HepG2 (cell line): ENCODE data around the gene BBLN. TPM values are rescaled to one million over a fixed set of nuclear protein-coding genes. Genes with fewer than 3 reads are reported as not detected.

Experiments
- DNMT1 ChIP-seq: sonication (generic); formaldehyde crosslinking; IDR thresholded peaks from 2 replicates; pipeline ENCODE4 v1.5.1; 2020; ENCODE audit warnings: mild to moderate bottlenecking, missing genetic modification reagents
- ERF ChIP-seq: IDR thresholded peaks from 2 replicates; pipeline ENCODE4 v1.6.1; 2018; ENCODE audit warnings: missing biosample characterization, missing genetic modification reagents
- FOXK2 ChIP-seq: fragments of 450-650 bp; IDR thresholded peaks from 2 replicates; pipeline ENCODE4 v1.6.1; 2016
- HNRNPK ChIP-seq: fragments of 200-400 bp; formaldehyde crosslinking; IDR thresholded peaks from 2 replicates; pipeline ENCODE4 v1.6.1; 2018; ENCODE audit warnings: low read length, low read depth, moderate library complexity, mild to moderate bottlenecking; ENCODE audit not compliant: poor library complexity, severe bottlenecking
- HOXD1 ChIP-seq: sonication (generic); formaldehyde crosslinking; IDR thresholded peaks from 2 replicates; pipeline ENCODE4 v1.5.0; 2020; ENCODE audit warnings: missing genetic modification reagents
- LCORL ChIP-seq, 2 experiments: fragments of 450-650 bp in 1 of 2; sonication (generic) in 1 of 2; formaldehyde crosslinking in 1 of 2; IDR thresholded peaks; 2 replicates each; pipeline versions ENCODE4 v1.5.0 to v1.6.1; 2017 to 2020; ENCODE audit warnings: antibody characterized with exemption in 1 of 2, missing genetic modification reagents in 1 of 2
- MYC ChIP-seq: sonication (generic); formaldehyde crosslinking; IDR thresholded peaks from 2 replicates; pipeline ENCODE4 v1.9.0; 2021; ENCODE audit warnings: missing genetic modification reagents, borderline replicate concordance
- SAP130 ChIP-seq: IDR thresholded peaks from 2 replicates; pipeline ENCODE4 v1.6.1; 2016; ENCODE audit warnings: low read depth
- TGIF2 ChIP-seq: IDR thresholded peaks from 2 replicates; pipeline ENCODE4 v1.6.1; 2016; ENCODE audit warnings: control low read depth, missing compliant biosample characterization
- ZFX ChIP-seq: sonication (generic); formaldehyde crosslinking; IDR thresholded peaks from 2 replicates; pipeline ENCODE4 v1.4.0; 2020; ENCODE audit warnings: mild to moderate bottlenecking, low read depth, missing genetic modification reagents, moderate library complexity
- ZNF160 ChIP-seq: sonication (generic); formaldehyde crosslinking; IDR thresholded peaks from 2 replicates; pipeline ENCODE4 v1.8.0; 2022; ENCODE audit warnings: mild to moderate bottlenecking, inconsistent platforms, missing genetic modification reagents
- ZNF709 ChIP-seq: sonication (generic); formaldehyde crosslinking; IDR thresholded peaks from 2 replicates; pipeline ENCODE4 v1.5.0; 2020; ENCODE audit warnings: mild to moderate bottlenecking, missing genetic modification reagents
- ZSCAN25 ChIP-seq: sonication (generic); formaldehyde crosslinking; IDR thresholded peaks from 2 replicates; pipeline ENCODE4 v1.8.0; 2022; ENCODE audit warnings: mild to moderate bottlenecking, missing genetic modification reagents
- polyA plus RNA-seq, 8 experiments: library from polyadenylated mRNA; depleted of rRNA in 3 of 8; stranded (reverse) in 7 of 8; unstranded in 1 of 8; fragments of >200 nt; fragmentation: Illumina TruSeq in 4 of 8; extraction: Trizol in 4 of 8; gene quantifications; 2 replicates each; pipeline versions ENCODE4 v1.2.1 to v1.2.3, GENCODE V29; 2011 to 2016; ENCODE audit warnings: low read depth in 4 of 8, missing spikeins in 1 of 8, mixed read lengths in 1 of 8; ENCODE audit not compliant: insufficient read depth in 1 of 8
- total RNA-seq, 5 experiments: library from RNA; depleted of rRNA; stranded (reverse); fragments of >200 nt; fragmentation: Illumina TruSeq; extraction: Trizol; gene quantifications; 2 replicates each; pipeline ENCODE4 v1.2.3, GENCODE V29; 2016; ENCODE audit warnings: low read depth in 1 of 5
- TF ChIP-seq, protein P1 (sequence below), 2 experiments: sonication (generic) in 1 of 2; formaldehyde crosslinking in 1 of 2; IDR thresholded peaks; 2 replicates each; pipeline versions ENCODE4 v1.4.0 to v1.6.1; 2016 to 2020; ENCODE audit warnings: borderline replicate concordance in 1 of 2, low read depth in 1 of 2, mild to moderate bottlenecking in 1 of 2, missing genetic modification reagents in 1 of 2
- TF ChIP-seq, protein P2 (sequence below): sonication (generic); formaldehyde crosslinking; IDR thresholded peaks from 2 replicates; pipeline ENCODE4 v1.4.0; 2020; ENCODE audit warnings: missing genetic modification reagents
- TF ChIP-seq, protein P3 (sequence below): sonication (generic); formaldehyde crosslinking; IDR thresholded peaks from 2 replicates; pipeline ENCODE4 v1.4.0; 2020; ENCODE audit warnings: missing genetic modification reagents, mild to moderate bottlenecking, borderline replicate concordance

The BBLN gene
- total and polyA plus RNA-seq, 2 of the 13 experiments (the other 11 are each of a cell fraction or from before 2014, with no cell fraction given), result 27.6 to 33.1 TPM

DNA sequence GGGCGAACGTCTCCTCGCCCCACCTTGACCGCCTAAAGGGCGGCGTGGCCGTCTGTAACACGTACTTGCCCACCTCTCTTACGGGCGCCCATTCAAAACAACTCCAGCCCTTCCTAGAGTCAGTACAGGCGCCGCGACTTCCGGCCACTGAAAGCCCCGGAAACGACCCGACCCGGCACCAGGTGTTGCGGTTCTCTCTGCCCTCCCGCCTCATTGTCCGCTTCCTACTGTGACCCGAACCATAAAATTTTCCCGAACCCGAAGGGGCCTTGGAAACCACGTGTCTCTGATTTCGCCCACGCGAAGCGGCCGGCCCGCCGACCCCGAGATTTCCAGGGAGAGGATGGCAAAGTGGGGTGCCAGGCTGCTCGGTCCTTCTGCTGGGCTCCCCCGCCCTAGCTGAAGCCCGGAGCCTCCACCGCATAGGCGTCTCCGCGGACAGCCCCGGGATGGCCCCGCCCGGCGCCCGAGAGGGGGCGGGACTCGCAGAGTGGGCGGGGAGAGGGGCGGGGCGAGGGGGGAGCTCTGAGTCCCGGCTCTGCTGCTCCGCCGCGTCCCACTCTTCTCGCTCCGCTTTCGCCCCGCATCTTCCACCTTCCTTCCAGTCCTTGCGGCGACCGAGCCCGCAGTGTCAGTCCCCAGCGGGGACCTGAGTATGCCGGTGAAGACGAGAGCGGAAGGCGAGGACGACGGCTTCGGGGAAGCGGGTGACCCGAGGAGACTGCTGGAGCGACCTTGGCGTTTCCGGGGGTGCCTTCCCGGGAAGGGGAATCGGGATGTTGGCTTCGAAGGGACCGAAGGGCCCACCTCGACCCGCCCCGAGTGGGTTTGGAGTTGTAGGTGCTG, 31.9 kb upstream of the BBLN start (continued):
- TF ChIP-seq ZSCAN25 (CRISPR knock-in tag), result 0 out of 2 replicates have a peak, but pooled peaks have one; percentile 24
- no peak for TF ChIP-seq DNMT1 (CRISPR knock-in tag)
- peak; percentile 75; the same call in 1 of the 2 replicates for TF ChIP-seq MYC (CRISPR knock-in tag)
- TF ChIP-seq FOXK2, result no peak
- 0 out of 2 replicates have a peak, but pooled peaks have one; percentile 21 for TF ChIP-seq ERF (CRISPR knock-in tag)
- TF ChIP-seq, protein P1, sequence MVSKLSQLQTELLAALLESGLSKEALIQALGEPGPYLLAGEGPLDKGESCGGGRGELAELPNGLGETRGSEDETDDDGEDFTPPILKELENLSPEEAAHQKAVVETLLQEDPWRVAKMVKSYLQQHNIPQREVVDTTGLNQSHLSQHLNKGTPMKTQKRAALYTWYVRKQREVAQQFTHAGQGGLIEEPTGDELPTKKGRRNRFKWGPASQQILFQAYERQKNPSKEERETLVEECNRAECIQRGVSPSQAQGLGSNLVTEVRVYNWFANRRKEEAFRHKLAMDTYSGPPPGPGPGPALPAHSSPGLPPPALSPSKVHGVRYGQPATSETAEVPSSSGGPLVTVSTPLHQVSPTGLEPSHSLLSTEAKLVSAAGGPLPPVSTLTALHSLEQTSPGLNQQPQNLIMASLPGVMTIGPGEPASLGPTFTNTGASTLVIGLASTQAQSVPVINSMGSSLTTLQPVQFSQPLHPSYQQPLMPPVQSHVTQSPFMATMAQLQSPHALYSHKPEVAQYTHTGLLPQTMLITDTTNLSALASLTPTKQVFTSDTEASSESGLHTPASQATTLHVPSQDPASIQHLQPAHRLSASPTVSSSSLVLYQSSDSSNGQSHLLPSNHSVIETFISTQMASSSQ (IDR thresholded peaks at IDR 0.05; ENCODE audit: low read depth), result no peak
- TF ChIP-seq, protein P1 (CRISPR knock-in tag; IDR thresholded peaks at IDR 0.05; ENCODE audit: borderline replicate concordance), result peak; percentile 47; the same call in 1 of the 2 replicates
- no peak for TF ChIP-seq ZNF709
- TF ChIP-seq, protein P2, sequence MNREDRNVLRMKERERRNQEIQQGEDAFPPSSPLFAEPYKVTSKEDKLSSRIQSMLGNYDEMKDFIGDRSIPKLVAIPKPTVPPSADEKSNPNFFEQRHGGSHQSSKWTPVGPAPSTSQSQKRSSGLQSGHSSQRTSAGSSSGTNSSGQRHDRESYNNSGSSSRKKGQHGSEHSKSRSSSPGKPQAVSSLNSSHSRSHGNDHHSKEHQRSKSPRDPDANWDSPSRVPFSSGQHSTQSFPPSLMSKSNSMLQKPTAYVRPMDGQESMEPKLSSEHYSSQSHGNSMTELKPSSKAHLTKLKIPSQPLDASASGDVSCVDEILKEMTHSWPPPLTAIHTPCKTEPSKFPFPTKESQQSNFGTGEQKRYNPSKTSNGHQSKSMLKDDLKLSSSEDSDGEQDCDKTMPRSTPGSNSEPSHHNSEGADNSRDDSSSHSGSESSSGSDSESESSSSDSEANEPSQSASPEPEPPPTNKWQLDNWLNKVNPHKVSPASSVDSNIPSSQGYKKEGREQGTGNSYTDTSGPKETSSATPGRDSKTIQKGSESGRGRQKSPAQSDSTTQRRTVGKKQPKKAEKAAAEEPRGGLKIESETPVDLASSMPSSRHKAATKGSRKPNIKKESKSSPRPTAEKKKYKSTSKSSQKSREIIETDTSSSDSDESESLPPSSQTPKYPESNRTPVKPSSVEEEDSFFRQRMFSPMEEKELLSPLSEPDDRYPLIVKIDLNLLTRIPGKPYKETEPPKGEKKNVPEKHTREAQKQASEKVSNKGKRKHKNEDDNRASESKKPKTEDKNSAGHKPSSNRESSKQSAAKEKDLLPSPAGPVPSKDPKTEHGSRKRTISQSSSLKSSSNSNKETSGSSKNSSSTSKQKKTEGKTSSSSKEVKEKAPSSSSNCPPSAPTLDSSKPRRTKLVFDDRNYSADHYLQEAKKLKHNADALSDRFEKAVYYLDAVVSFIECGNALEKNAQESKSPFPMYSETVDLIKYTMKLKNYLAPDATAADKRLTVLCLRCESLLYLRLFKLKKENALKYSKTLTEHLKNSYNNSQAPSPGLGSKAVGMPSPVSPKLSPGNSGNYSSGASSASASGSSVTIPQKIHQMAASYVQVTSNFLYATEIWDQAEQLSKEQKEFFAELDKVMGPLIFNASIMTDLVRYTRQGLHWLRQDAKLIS, result no peak
- TF ChIP-seq ZNF160, result peak; percentile 37; the same call in 1 of the 2 replicates
- TF ChIP-seq ZFX (CRISPR knock-in tag), result peak; percentile 16; the same call in 1 of the 2 replicates
- TF ChIP-seq LCORL (IDR thresholded peaks at IDR 0.05), result no peak
- 0 out of 2 replicates have a peak, but pooled peaks have one; percentile 21 for TF ChIP-seq LCORL (CRISPR knock-in tag; IDR thresholded peaks at IDR 0.05)
- 0 out of 2 replicates have a peak, but pooled peaks have one; percentile 27 for TF ChIP-seq HOXD1 (CRISPR knock-in tag)
- TF ChIP-seq HNRNPK, result peak; percentile 35
- peak; percentile 66 for TF ChIP-seq SAP130
- TF ChIP-seq, protein P3, sequence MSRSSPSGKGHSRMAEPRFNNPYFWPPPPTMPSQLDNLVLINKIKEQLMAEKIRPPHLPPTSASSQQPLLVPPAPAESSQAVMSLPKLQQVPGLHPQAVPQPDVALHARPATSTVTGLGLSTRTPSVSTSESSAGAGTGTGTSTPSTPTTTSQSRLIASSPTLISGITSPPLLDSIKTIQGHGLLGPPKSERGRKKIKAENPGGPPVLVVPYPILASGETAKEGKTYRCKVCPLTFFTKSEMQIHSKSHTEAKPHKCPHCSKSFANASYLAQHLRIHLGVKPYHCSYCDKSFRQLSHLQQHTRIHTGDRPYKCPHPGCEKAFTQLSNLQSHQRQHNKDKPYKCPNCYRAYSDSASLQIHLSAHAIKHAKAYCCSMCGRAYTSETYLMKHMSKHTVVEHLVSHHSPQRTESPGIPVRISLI (CRISPR knock-in tag), result no peak
- TF ChIP-seq TGIF2 (CRISPR knock-in tag), result peak; percentile 33; the same call in 1 of the 2 replicates
